ENCODE data around the gene BRD3.

BRD3 gene

GRCh38 chr9:134024828-134025605, 42.8 kb downstream of the BRD3 start, which contains the start of gene BRD3OS:
Gene BRD3OS, plus strand, starts transcription at chr9:134025481. Its CDS starts 1,267 bp downstream, at chr9:134026748.
- peak; percentile 84 to 85 for DNase-seq (ENCODE audit: low read depth in 1 of 2, low spot score in 1 of 2)

GRCh38 chr9:134024214-134024792, 43.5 kb downstream of the BRD3 start:
- DNase-seq (ENCODE audit: low read depth in 1 of 2, low spot score in 1 of 2) = no peak

GRCh38 chr9:134014946-134015345, 52.9 kb downstream of the BRD3 start:
- DNase-seq (ENCODE audit: low read depth in 1 of 2, low spot score in 1 of 2) = no peak

GRCh38 chr9:134011401-134011800, 56.4 kb downstream of the BRD3 start:
- DNase-seq (ENCODE audit: low read depth in 1 of 2, low spot score in 1 of 2) = no peak

GRCh38 chr9:134010310-134011173, 57.3 kb downstream of the BRD3 start:
- DNase-seq (ENCODE audit: low read depth in 1 of 2, low spot score in 1 of 2) = no peak

- no peak for DNase-seq (ENCODE audit: low read depth in 1 of 2, low spot score in 1 of 2)
Measured at GRCh38 chr9:134007571-134007970, 60.3 kb downstream of the BRD3 start.

GRCh38 chr9:134007150-134007549, 60.7 kb downstream of the BRD3 start:
- no peak for DNase-seq (ENCODE audit: low read depth in 1 of 2, low spot score in 1 of 2)

GRCh38 chr9:134005381-134005780, 62.4 kb downstream of the BRD3 start:
- no peak for DNase-seq (ENCODE audit: low read depth in 1 of 2, low spot score in 1 of 2)

- no peak for DNase-seq (ENCODE audit: low read depth in 1 of 2, low spot score in 1 of 2)
Measured at GRCh38 chr9:134004881-134005280, 62.9 kb downstream of the BRD3 start.

GRCh38 chr9:134004131-134004873, 63.5 kb downstream of the BRD3 start:
- DNase-seq (ENCODE audit: low read depth in 1 of 2, low spot score in 1 of 2) = no peak

- DNase-seq (ENCODE audit: low read depth in 1 of 2, low spot score in 1 of 2) = no peak
Measured at GRCh38 chr9:134003237-134003636, 64.6 kb downstream of the BRD3 start.

GRCh38 chr9:134002796-134003195, 65.0 kb downstream of the BRD3 start:
- no peak for DNase-seq (ENCODE audit: low read depth in 1 of 2, low spot score in 1 of 2)

- DNase-seq (ENCODE audit: low read depth in 1 of 2, low spot score in 1 of 2) = no peak
Measured at GRCh38 chr9:133999851-134000265, 68.0 kb downstream of the BRD3 start.

GRCh38 chr9:133998915-133999595, 68.8 kb downstream of the BRD3 start:
- DNase-seq (ENCODE audit: low read depth in 1 of 2, low spot score in 1 of 2) = no peak

- no peak for DNase-seq (ENCODE audit: low read depth in 1 of 2, low spot score in 1 of 2)
Measured at GRCh38 chr9:133997584-133997983, 70.2 kb downstream of the BRD3 start.

- DNase-seq (ENCODE audit: low read depth in 1 of 2, low spot score in 1 of 2) = no peak
Measured at GRCh38 chr9:133996531-133997520, 71.0 kb downstream of the BRD3 start.

- no peak for DNase-seq (ENCODE audit: low read depth in 1 of 2, low spot score in 1 of 2)
Measured at GRCh38 chr9:133995012-133995896, 72.6 kb downstream of the BRD3 start.

GRCh38 chr9:133994353-133995011, 73.3 kb downstream of the BRD3 start:
- peak; percentile 63 to 72 for DNase-seq (ENCODE audit: low read depth in 1 of 2, low spot score in 1 of 2)
